ENCODE data around the gene SPATA20.

GRCh38 chr17:50603340-50603739, 56.4 kb downstream of the SPATA20 start:
- peak; percentile 38 for TF ChIP-seq CTCF (IDR thresholded peaks at IDR 0.05; ENCODE audit: borderline replicate concordance, extremely low read depth, low read length, poor library complexity, severe bottlenecking)
- TF ChIP-seq EZH2 (IDR thresholded peaks at IDR 0.05; ENCODE audit: borderline replicate concordance, low read depth, low read length, severe bottlenecking) = no peak
